IgD-negative memory B cell (primary cell): ENCODE data around the gene SH3RF1. TPM values are rescaled to one million over a fixed set of nuclear protein-coding genes. Genes with fewer than 3 reads are reported as not detected.

Experiments
- H3K27ac Mint-ChIP-seq, 3 donors: one replicate each; pipeline ENCODE4 v1.8.0; 2020 to 2022; ENCODE audit warnings: mild to moderate bottlenecking in 3 of 3, mixed read lengths in 3 of 3, moderate library complexity in 1 of 3
- H3K27me3 Mint-ChIP-seq: one replicate; pipeline ENCODE4 v1.8.0; 2021; ENCODE audit warnings: mixed read lengths
- H3K36me3 Mint-ChIP-seq: one replicate; pipeline ENCODE4 v1.8.0; 2020; ENCODE audit warnings: mild to moderate bottlenecking, mixed read lengths
- H3K4me1 Mint-ChIP-seq, 3 donors: one replicate each; pipeline ENCODE4 v1.8.0; 2020 to 2022; ENCODE audit warnings: mixed read lengths in 3 of 3, mild to moderate bottlenecking in 1 of 3
- H3K4me3 Mint-ChIP-seq, 4 donors: one replicate each; pipeline ENCODE4 v1.8.0; 2020 to 2022; ENCODE audit warnings: mild to moderate bottlenecking in 4 of 4, mixed read lengths in 4 of 4, moderate library complexity in 3 of 4
- H3K9me3 Mint-ChIP-seq, 3 donors: one replicate each; pipeline ENCODE4 v1.8.0; 2020 to 2021; ENCODE audit warnings: mixed read lengths in 3 of 3, mild to moderate bottlenecking in 1 of 3
- polyA plus RNA-seq: library from polyadenylated mRNA; unstranded; fragments of 300-500 nt; fragmentation: Illumina TruSeq; gene quantifications from one replicate; pipeline ENCODE4 v1.2.3, GENCODE V29; 2021

The SH3RF1 gene
- polyA plus RNA-seq, 1 donor from 2014 or later: 2.2 TPM

- Mint-ChIP-seq H3K27me3 (no peaks in the 10 kb centered on the region), H3K4me3 (no peak overlapping the region), H3K4me1 (peaks cover 9 to 24% (median 19%) of the 10 kb centered on the region in 3 donors), H3K9me3 (no peaks in the 10 kb centered on the region), H3K27ac (peak overlapping the region in 1 of 3 donors; percentile 2), H3K36me3 (peaks cover 2% of the 10 kb centered on the region)
These were observed 102.5 kb downstream of the SH3RF1 start for GRCh38 chr4:169167957-169168858.

DNA sequence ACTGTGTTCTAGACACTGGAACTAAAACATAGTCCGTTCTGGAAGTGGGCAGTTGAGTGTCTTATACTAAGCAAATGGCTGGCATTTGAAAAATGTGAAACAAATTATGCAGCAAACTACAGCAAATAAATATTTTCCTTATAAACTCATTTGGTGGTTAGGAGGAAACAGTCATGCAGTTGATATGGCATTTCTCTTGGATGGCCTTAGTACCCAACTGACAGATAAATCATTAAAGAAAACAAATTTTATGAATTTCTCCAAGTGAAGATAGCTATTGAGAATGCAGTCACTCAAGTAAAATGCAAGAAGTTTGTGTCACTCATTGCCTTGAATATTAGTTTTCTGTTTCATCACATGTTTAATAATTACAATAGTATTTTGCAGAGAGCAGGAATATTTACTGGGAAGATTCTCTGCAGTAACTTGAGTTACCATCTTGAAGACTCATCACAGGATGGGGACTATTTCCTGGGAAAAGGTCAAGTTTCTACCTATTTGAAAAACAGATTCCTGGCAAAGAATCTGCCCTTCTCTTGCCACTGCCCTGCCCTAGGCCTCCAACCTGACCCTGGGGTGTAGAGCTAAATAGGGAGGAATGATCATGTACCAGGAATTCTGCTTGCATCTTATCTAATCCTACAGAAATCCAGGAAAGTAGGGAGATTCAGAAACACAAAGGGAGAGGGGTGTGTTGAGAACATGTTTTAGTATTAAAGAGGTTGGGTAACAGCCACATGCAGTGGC is 105.9 kb downstream of the SH3RF1 start:
- Mint-ChIP-seq H3K4me1 (peaks cover 9 to 14% (median 14%) of the 10 kb centered on the region in 3 donors), H3K4me3 (no peak overlapping the region), H3K9me3 (no peaks in the 10 kb centered on the region), H3K36me3 (peaks cover 3% of the 10 kb centered on the region), H3K27me3 (no peaks in the 10 kb centered on the region), H3K27ac (no peak overlapping the region)

DNA sequence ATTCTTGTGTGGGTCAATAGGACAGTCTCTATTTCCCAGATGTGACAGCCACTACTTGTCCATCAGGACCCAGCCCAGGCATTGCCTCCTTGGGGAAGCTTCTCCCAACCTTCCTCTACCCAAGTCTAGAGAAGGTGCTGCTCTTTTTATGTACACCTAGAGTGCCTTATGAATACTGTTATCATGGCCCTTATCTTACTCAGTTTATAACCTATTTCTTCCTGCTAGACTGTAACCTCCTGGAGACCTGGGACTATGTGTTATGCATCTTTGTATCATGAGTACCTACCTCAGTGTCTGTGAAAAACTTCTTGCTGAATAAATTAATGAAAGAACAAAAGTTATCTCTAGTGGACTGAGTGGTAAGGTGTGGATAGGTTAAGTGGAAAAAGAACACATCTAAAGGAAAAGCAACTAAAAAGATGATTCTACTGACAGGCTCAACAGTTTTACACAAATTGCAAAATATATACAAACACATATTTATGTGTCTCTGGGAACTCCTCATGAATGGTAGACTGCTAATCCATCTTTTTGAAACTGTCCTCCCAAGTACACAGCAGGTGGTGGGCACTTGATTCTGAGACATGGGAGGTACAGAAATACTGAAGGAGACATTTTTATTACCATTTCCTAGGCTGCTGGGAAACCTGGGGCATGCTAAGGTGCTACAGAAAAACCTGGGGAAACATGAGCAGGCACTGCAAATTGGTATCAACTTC is 106.6 kb downstream of the SH3RF1 start:
- Mint-ChIP-seq H3K27me3 (no peaks in the 10 kb centered on the region), H3K36me3 (peaks cover 3% of the 10 kb centered on the region), H3K4me1 (peaks cover 9 to 14% (median 14%) of the 10 kb centered on the region in 3 donors), H3K9me3 (no peaks in the 10 kb centered on the region), H3K4me3 (no peak overlapping the region), H3K27ac (no peak overlapping the region)

GRCh38 chr4:169163495-169163894 is 107.3 kb downstream of the SH3RF1 start:
- H3K4me3 Mint-ChIP-seq: no peak overlapping the region
- H3K36me3 Mint-ChIP-seq: peaks cover 2% of the 10 kb centered on the region
- H3K4me1 Mint-ChIP-seq: peaks cover 7 to 10% (median 9%) of the 10 kb centered on the region in 3 donors
- no peak overlapping the region for H3K27ac Mint-ChIP-seq
- H3K9me3 Mint-ChIP-seq: no peaks in the 10 kb centered on the region
- no peaks in the 10 kb centered on the region for H3K27me3 Mint-ChIP-seq

DNA sequence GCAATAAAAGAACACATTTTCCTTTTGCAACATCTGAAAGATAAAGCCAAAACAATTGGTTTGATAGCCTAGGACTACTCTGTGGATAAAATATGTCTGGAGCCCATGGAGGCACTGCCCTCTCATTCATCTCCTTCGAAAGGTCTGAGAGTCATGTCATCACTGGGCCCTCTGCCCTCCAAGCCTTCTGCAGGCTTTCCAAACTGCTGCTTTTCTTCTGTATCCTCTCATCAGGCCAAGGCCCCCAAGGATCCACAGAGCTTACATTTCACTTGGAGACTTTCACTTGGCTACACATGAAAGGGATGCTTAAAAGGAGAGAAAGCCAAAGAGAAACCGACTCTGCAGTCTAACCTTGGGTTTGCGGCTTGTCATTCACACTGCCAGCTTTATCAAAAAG is 109.9 kb downstream of the SH3RF1 start:
- Mint-ChIP-seq H3K9me3 (no peaks in the 10 kb centered on the region), H3K4me1 (peaks cover 0 to 1% (median 1%) of the 10 kb centered on the region in 3 donors), H3K4me3 (no peak overlapping the region), H3K36me3 (peaks cover 2% of the 10 kb centered on the region), H3K27me3 (no peaks in the 10 kb centered on the region), H3K27ac (no peak overlapping the region)

DNA sequence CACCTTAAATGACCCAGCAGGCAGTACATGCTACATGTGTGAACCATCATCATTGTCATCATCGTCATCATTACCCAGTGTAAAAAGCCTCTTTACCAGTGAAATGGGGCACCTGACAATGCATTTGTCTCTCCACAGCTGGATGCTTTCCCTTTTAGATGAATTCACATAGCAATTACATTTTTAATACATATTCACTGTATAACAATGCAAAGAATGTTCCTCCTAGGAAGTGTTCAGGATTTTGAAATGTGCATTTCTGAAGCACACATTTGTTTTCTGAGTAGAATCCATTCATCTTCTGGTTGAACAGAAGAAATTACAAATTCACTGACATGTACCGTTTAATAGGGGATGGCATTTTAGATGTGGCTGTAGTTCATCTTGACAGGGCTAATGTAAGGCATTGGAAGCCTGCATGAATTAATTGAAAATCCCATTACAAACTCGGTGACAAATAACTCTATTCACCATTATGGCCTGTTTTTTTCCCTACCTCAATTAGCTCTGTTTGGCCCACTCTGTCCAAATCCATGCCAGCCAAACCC is 111.1 kb downstream of the SH3RF1 start:
- Mint-ChIP-seq H3K36me3 (peaks cover 3% of the 10 kb centered on the region), H3K27me3 (no peaks in the 10 kb centered on the region), H3K27ac (no peak overlapping the region), H3K4me1 (peaks cover 0 to 2% (median 2%) of the 10 kb centered on the region in 3 donors), H3K4me3 (no peak overlapping the region), H3K9me3 (no peaks in the 10 kb centered on the region)

GRCh38 chr4:169158861-169159260 is 111.9 kb downstream of the SH3RF1 start:
- no peaks in the 10 kb centered on the region for H3K27me3 Mint-ChIP-seq
- peaks cover 6% of the 10 kb centered on the region for H3K36me3 Mint-ChIP-seq
- H3K9me3 Mint-ChIP-seq: no peaks in the 10 kb centered on the region

GRCh38 chr4:169158046-169158445 is 112.7 kb downstream of the SH3RF1 start:
- no peak overlapping the region for H3K4me3 Mint-ChIP-seq
- no peaks in the 10 kb centered on the region for H3K27me3 Mint-ChIP-seq
- peak overlapping the region in 1 of 3 donors; percentile 0 for H3K27ac Mint-ChIP-seq
- H3K4me1 Mint-ChIP-seq: peaks cover 7 to 11% (median 8%) of the 10 kb centered on the region in 3 donors
- H3K36me3 Mint-ChIP-seq: peaks cover 10% of the 10 kb centered on the region
- H3K9me3 Mint-ChIP-seq: no peaks in the 10 kb centered on the region

More at GRCh38 chr4:169158861-169159260, 111.9 kb downstream of the SH3RF1 start:
- no peak overlapping the region for H3K4me3 Mint-ChIP-seq
- H3K4me1 Mint-ChIP-seq: peaks cover 7 to 8% (median 8%) of the 10 kb centered on the region in 3 donors
- no peak overlapping the region for H3K27ac Mint-ChIP-seq

GRCh38 chr4:169156392-169156791 is 114.4 kb downstream of the SH3RF1 start:
- H3K27me3 Mint-ChIP-seq: no peaks in the 10 kb centered on the region

DNA sequence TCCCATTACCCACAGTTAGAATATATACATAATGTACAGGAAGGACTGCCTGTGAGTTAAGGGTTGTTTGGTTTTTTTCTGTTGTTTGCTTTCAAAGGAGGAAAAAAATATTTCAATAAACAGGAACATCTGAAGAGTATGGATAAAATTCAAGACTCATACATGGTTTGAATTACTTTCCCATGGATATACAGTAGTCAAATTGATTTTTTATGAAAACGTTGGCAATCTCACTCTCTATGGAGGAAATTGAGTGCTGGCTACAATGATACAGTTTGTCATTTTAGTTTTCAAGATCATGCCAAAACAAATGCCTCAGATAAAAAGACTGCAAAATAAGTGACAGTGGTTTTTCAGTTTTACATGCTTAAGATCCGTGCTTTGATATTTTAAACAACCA is 116.6 kb downstream of the SH3RF1 start:
- Mint-ChIP-seq H3K36me3 (peaks cover 11% of the 10 kb centered on the region), H3K27ac (no peak overlapping the region), H3K27me3 (no peaks in the 10 kb centered on the region), H3K4me1 (peaks cover 7 to 11% (median 8%) of the 10 kb centered on the region in 3 donors), H3K4me3 (no peak overlapping the region), H3K9me3 (no peaks in the 10 kb centered on the region)

More at GRCh38 chr4:169156392-169156791, 114.4 kb downstream of the SH3RF1 start:
- Mint-ChIP-seq H3K27ac (no peak overlapping the region), H3K4me3 (no peak overlapping the region), H3K4me1 (peaks cover 7 to 11% (median 8%) of the 10 kb centered on the region in 3 donors), H3K9me3 (no peaks in the 10 kb centered on the region), H3K36me3 (peaks cover 9% of the 10 kb centered on the region)

DNA sequence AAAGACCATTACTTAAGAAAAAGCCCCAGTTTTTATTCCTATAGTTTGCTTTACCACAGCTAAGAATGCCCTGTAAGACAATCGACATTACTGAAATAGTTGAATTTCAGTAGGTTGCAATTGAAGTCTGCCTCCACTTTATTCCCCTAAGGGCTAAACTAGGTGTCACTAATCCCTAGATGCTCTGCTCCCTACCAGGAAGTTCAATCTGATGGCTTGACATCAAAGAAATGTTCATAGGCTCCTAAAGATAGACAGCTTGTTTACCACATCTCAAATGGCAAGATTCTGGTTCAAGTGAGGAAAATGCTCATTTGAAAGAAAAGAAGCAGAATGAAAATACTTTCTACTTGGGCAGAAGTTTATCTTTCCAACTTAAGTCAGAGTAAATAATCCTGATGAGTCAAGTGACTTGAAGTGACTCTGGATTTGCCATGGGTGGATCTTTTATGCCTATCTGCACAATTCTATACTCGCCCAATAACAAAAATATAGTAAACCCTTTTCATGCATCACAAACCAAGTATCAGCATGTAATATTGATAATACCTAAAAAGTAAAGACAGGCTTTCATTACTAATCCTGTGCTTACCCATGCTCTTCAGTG is 117.2 kb downstream of the SH3RF1 start:
- H3K9me3 Mint-ChIP-seq: no peaks in the 10 kb centered on the region
- no peak overlapping the region for H3K27ac Mint-ChIP-seq
- peaks cover 11% of the 10 kb centered on the region for H3K36me3 Mint-ChIP-seq
- peak overlapping the region in 1 of 4 donors; percentile 14 for H3K4me3 Mint-ChIP-seq
- H3K27me3 Mint-ChIP-seq: no peaks in the 10 kb centered on the region
- peaks cover 7 to 11% (median 8%) of the 10 kb centered on the region in 3 donors for H3K4me1 Mint-ChIP-seq

- Mint-ChIP-seq H3K4me1 (peaks cover 6 to 11% (median 8%) of the 10 kb centered on the region in 3 donors), H3K9me3 (no peaks in the 10 kb centered on the region), H3K36me3 (peaks cover 11% of the 10 kb centered on the region), H3K4me3 (no peak overlapping the region), H3K27ac (no peak overlapping the region), H3K27me3 (no peaks in the 10 kb centered on the region)
These were observed 117.9 kb downstream of the SH3RF1 start for GRCh38 chr4:169152899-169153298.

DNA sequence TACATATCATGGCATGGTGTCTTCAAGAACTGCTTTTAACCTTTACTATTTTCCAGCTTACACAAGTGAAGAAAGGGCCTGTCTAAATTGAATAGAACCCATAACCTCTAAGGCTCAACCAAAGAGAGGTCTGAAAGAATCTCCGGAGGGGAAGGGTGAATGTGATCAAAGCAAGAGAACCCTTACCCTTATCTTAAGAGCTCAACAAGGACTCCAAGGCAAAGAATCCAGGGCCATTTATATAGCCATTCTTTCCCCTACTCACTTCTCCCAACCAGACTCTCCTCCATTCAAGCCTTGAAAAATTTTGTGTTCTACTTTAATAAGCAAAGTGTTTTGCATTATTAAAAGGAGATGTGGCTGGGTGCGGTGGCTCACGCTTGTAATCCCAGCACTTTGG is 118.7 kb downstream of the SH3RF1 start:
- Mint-ChIP-seq H3K4me3 (no peak overlapping the region), H3K27me3 (no peaks in the 10 kb centered on the region), H3K9me3 (no peaks in the 10 kb centered on the region), H3K4me1 (peaks cover 6 to 11% (median 8%) of the 10 kb centered on the region in 3 donors), H3K36me3 (peaks cover 11% of the 10 kb centered on the region), H3K27ac (no peak overlapping the region)

- Mint-ChIP-seq H3K27ac (no peak overlapping the region), H3K9me3 (no peaks in the 10 kb centered on the region), H3K36me3 (peaks cover 11% of the 10 kb centered on the region), H3K4me1 (peaks cover 6 to 9% (median 8%) of the 10 kb centered on the region in 3 donors), H3K4me3 (no peak overlapping the region), H3K27me3 (no peaks in the 10 kb centered on the region)
These were observed 119.1 kb downstream of the SH3RF1 start for GRCh38 chr4:169151671-169152070.
